ENCODE data around the gene SNRPF.
A peak's percentile ranks its signal among the peaks of the same experiment; 100 is the strongest.
"Not testable (repeated sequence)": the region's sequence is repeated elsewhere in the genome, so short reads cannot be mapped to it uniquely, and the experiment has no call there.

The SNRPF gene

GRCh38 chr12:95858451-95859343 lies at the start of gene SNRPF:
SNRPF (plus strand) TSS chr12:95858952; CDS start chr12:95859074, 122 bp downstream.
- peak; percentile 97 for DNase-seq

GRCh38 chr12:95809000-95809680 lies 49.6 kb upstream of the SNRPF start:
- no peak for DNase-seq

DNA sequence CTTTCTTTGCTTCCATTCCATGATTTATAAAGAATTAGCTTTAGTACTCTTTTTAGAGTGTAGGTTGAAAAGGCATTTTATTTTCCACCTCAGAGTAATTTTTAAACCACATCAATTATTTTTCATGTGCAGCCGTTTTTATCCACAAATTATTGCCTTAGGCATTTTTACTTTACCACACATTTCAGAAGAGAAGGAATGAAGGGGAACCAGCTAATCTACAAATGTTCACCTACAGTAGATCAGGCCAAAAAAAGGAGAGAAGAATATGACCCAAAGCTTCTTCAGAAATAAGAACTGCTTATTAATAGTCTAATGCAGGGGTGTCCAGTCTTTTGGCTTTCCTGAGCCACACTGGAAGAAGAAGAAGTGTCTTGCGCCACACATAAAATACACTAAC lies 48.3 kb upstream of the SNRPF start:
- DNase-seq = no peak

DNA sequence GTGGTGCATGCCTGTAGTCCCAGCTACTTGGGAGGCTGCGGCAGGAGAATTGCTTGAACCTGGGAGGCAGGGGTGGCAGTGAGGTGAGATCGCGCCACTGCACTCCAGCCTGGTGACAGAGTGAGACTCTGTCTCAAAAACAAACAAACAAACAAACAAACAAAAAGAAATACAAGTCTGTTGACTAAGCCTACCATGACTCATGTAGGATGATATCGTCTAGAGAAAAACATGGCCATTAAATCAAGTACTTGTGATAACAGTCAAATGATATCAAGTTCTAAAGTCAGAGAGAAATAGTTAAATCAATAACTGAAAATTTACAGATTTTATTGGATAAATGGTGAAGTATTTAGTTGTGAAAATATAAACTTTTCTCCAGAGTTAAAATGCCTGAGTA lies 46.6 kb upstream of the SNRPF start:
- DNase-seq = not testable (repeated sequence)

GRCh38 chr12:95815632-95816212 lies 43.0 kb upstream of the SNRPF start:
- peak; percentile 6 for DNase-seq

DNA sequence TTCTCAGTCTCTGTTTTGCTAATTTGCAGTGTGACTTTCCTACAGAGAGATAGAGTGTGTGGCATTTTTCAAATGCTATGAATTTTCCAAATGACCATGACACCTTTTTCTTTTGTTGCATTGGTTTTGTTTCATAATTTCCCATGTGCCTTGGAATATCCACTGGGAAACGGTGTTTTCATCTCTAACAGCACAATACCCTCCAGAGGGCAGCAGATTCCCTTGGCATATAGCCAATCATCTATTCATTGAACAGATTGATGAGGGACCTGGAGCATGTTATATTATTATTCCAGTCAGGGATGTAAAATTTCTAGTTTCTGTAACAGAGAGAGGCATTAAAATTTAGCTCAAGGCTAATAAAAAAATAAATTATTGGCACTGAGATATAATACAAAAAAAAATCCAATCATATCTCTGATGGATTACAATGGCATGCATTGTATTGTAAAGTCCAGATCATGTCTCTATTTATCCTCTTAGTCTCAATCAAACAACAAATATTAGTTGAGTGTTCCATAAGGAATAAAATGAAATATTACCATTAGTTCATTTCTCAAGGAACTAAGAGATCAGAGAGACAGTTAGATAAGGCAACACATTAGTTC lies 38.6 kb upstream of the SNRPF start:
- DNase-seq = peak; percentile 15

DNA sequence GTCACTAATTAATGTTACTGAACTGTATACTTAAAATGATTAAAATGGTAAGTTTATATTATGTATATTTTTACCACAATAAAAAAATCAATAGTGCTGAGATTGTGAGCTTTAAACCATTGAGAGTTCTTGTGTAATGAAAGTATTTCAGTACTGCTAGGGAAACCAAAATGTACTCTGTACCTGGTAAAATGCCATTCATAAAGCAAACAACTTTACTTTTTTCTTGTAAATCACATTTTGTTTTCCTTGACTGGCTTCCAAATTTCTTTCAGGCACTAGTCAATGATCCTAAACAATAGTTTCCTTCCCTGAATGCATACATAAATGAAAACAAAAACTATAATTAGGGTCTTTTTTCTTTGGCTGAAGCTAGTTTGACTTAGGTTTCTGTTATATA lies 29.4 kb upstream of the SNRPF start:
- DNase-seq = no peak

GRCh38 chr12:95830335-95831089 lies 28.2 kb upstream of the SNRPF start:
- DNase-seq = no peak

- DNase-seq = no peak
These were observed 24.2 kb upstream of the SNRPF start for GRCh38 chr12:95834572-95834971.

DNA sequence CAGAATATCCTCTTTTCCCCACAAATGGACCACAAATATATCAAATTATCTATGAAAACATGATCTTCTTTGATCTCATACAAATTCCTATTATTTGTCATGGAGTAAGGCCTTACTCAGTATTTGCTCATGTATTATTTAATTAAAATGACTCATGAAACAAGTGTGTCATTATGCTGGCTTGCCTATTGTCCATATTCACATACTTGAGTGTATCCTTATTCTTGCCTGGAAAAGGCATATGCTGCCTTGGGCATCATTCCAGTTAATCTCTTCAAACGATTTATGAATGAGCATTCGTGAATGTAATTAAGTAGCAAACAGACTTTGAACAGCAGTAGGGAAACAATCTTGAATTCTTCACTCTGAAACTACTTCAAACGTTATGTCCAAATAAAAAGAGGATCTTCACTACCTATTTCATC lies 22.6 kb upstream of the SNRPF start:
- no peak for DNase-seq

GRCh38 chr12:95836630-95837239 lies 22.0 kb upstream of the SNRPF start:
- no peak for DNase-seq

DNA sequence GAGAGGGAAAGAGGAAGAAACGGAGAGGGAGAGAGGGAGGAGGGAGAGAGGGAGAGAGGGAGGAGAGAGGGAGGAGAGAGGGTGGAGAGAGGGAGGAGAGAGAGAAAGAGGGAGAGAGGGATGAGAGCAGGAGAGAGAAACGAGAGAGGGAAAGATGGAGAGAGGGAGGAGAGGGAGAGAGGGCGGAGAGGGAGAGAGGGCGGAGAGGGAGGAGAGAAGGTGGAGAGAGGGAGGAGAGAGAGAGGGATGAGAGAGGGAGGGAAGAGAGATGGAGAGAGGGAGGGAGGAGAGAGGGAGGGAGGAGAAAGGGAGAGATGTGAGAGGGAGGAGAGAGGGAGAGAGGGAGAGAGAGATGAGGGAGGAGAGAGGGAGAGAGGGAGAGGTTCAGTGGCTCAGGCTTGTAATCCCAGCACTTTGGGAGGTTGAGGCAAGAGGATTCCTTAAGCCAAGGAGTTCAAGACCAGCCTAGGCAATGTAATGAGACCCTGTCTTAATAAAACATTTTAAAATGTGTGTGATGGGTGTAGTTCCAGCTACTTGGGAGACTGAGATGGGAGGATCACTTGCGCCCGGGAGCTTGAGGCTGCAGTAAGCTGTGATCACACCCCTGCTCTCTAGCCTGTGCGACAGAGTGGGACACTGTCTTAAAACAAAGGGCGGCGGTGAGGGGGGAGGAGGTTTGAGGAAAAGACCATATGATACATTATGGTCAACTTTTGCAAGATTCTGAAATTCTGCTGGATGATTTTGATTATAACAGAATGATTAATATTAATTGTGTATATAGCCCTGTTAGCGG lies 21.3 kb upstream of the SNRPF start:
- DNase-seq = no peak

DNA sequence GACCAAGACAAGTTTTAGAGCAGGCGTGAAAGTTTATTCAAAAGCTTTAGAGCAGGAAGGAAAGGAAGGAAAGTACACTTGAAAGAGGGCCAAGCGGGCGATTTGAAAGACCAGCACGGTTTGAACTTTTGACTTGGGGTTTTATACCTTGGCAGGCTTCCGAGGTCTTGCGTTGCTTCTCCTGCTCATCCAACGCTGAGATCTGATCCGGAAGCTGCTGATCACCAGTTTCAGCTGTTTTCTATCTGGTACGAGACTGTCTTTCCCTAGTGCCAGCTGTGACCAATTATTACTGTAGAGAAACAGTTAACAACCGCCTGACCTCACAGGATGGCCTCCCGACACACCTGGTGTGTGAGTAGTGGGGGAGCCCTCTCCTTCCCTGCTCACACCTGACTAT lies 20.6 kb upstream of the SNRPF start:
- DNase-seq = no peak

DNA sequence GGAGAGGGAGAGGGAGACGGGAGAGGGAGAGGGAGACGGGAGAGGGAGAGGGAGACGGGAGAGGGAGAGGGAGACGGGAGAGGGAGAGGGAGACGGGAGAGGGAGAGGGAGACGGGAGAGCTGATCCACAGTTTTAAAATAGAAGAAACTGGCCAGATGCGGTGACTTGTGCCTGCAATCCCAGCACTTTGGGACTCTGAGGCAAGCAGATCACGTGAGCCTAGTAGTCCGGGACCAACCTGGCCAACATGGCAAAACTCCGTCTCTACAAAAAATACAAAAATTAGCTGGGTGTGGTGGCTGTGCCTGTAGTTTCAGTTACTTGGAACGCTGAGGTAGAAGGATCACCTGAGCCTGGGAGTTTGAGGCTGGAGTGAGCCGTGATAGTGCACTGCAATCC lies 16.3 kb upstream of the SNRPF start:
- not testable (repeated sequence) for DNase-seq

- peak; percentile 15 for DNase-seq
These were observed 10.0 kb upstream of the SNRPF start for GRCh38 chr12:95848575-95849388.

- DNase-seq = no peak
These were observed 7.1 kb upstream of the SNRPF start for GRCh38 chr12:95851606-95852005.

GRCh38 chr12:95852133-95852532 lies 6.6 kb upstream of the SNRPF start:
- DNase-seq = no peak

DNA sequence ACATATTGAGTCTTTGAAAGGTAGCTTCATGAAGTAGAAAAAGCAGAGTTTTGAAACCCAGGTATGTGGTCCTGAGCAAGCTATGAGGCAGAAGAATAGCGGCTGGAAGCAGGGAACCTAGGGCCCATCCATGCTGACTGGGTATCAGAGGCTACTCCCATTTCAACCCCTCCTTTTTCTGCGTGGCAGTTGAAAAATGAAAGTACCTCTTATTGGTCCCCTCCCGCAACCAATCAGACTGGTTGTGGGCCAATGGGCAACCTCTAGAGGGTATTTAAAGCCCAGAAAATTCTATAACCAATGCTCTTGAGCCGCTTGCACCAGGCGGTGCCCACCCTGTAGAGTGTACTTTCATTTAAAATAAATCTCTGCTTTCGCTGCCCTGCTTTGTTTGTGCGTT lies 1.6 kb upstream of the SNRPF start:
- DNase-seq = no peak

GRCh38 chr12:95857799-95858198 lies 953 bp upstream of the SNRPF start:
- no peak for DNase-seq

- DNase-seq = no peak
These were observed 628 bp downstream of the SNRPF start for GRCh38 chr12:95859344-95859816.
